Aorta (tissue), 5 donors: ENCODE data around the gene XPO5. TPM values are rescaled to one million over a fixed set of nuclear protein-coding genes. Genes with fewer than 3 reads are reported as not detected.

ENCODE experiments used
- ATAC-seq: fragments of 200-7000 bp; cut with Tn5 transposase; one replicate; pipeline ENCODE4 v1.9.1; 2022; ENCODE audit warnings: moderate library complexity; ENCODE audit not compliant: low FRiP score
- DNase-seq, 2 donors: peaks; one replicate each; pipeline ENCODE4 v3.0.0-alpha.2; 2020
- H3K27ac ChIP-seq, 2 donors: one replicate each; pipeline ENCODE4 v1.5.1; 2013; ENCODE audit warnings: low read length in 2 of 2, mild to moderate bottlenecking in 2 of 2, moderate library complexity in 2 of 2, control low read depth in 1 of 2, inconsistent platforms in 1 of 2, low read depth in 1 of 2
- H3K27me3 ChIP-seq, 2 donors: one replicate each; pipeline ENCODE4 v1.6.1; 2013; ENCODE audit warnings: control low read depth in 1 of 2, low read length in 1 of 2, mild to moderate bottlenecking in 1 of 2, moderate library complexity in 1 of 2; ENCODE audit not compliant: insufficient read depth in 2 of 2, control insufficient read depth in 1 of 2
- H3K36me3 ChIP-seq, 2 donors: one replicate each; pipeline ENCODE4 v1.6.1; 2013; ENCODE audit warnings: control low read depth in 1 of 2, low read length in 1 of 2, mild to moderate bottlenecking in 1 of 2; ENCODE audit not compliant: insufficient read depth in 2 of 2, control insufficient read depth in 1 of 2
- H3K4me1 ChIP-seq, 2 donors: one replicate each; pipeline ENCODE4 v1.6.1; 2013; ENCODE audit warnings: low read length in 2 of 2, control low read depth in 1 of 2, mild to moderate bottlenecking in 1 of 2, moderate library complexity in 1 of 2; ENCODE audit not compliant: insufficient read depth in 2 of 2, control insufficient read depth in 1 of 2
- H3K4me3 ChIP-seq, 2 donors: one replicate each; pipeline ENCODE4 v1.5.1; 2013; ENCODE audit warnings: low read length in 2 of 2, control low read depth in 1 of 2, mild to moderate bottlenecking in 1 of 2
- H3K9me3 ChIP-seq: one replicate; pipeline ENCODE4 v1.6.1; 2013; ENCODE audit warnings: mild to moderate bottlenecking, low read length; ENCODE audit not compliant: control insufficient read depth
- WGBS, 2 donors: extraction: QIAGEN DNeasy Blood & Tissue Kit; methylation state at CpG; one replicate each; pipeline ENCODE4 v1.1.7; 2013; 5-methylcytosine and 5-hydroxymethylcytosine counted together
- intact Hi-C, 2 donors: fragments of 100-400 bp; cut with DNase I; formaldehyde crosslinking; loops; one replicate each; pipeline versions ENCODE4 v1.14.2 to v1.15.0; 2022
- polyA plus RNA-seq, 2 donors: library from polyadenylated mRNA; stranded (reverse); fragments of 200-250 nt; gene quantifications; one replicate each; pipeline ENCODE4 v1.2.3, GENCODE V29; 2013
- total RNA-seq, 2 donors: library from RNA; stranded (reverse); fragmentation: NEBNext Ultra II Directional; extraction: Animal tissue kit (Norgen Biotek cat#: 25700); gene quantifications; one replicate each; pipeline ENCODE4 v1.2.1, GENCODE V29; 2021
- donor health status: healthy with polysubstance abuse.
- donor health status: Bipolar disorder and iron deficiency.
- donor health status: DM: no; HTN: no; CAD: no.
- donor health status: DM: no; HTN: no; CAD: no.
- donor health status: DM: yes; HTN: yes; CAD: no.

The XPO5 gene
- total and polyA plus RNA-seq, 4 donors: 2.6 to 30.6 (median 16.7) TPM

DNA sequence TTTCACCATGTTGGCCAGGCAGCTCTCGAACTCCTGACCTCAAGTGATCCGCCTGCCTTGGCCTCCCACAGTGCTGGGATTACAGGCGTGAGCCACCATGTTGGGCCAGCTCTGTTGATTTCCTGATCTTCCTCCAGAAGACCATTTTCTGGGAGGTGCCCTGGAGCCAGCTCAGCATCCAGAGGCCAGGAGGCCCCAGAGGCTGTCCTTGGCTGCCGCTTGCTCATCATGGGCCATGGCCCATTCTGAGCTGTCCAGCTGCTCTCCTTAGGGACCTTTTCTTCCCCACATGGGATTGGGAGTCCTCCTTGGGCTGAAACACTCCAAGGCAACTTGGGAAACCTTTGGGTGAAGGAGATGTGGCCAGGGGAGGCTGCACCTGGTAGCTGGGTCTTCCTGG lies 81.1 kb downstream of the XPO5 start:
- no peak overlapping the region for H3K4me3 ChIP-seq
- no peaks in the 10 kb centered on the region for H3K27me3 ChIP-seq
- no peak for ATAC-seq
- intact Hi-C loops: no loop called here
- no peak for DNase-seq
- no peaks in the 10 kb centered on the region for H3K9me3 ChIP-seq
- H3K4me1 ChIP-seq: no peaks in the 10 kb centered on the region
- no peak overlapping the region for H3K27ac ChIP-seq
- H3K36me3 ChIP-seq: no peaks in the 10 kb centered on the region
- WGBS, 2 donors: 98 to 100% methylated on average over 4 of the region's 4 CpGs

DNA sequence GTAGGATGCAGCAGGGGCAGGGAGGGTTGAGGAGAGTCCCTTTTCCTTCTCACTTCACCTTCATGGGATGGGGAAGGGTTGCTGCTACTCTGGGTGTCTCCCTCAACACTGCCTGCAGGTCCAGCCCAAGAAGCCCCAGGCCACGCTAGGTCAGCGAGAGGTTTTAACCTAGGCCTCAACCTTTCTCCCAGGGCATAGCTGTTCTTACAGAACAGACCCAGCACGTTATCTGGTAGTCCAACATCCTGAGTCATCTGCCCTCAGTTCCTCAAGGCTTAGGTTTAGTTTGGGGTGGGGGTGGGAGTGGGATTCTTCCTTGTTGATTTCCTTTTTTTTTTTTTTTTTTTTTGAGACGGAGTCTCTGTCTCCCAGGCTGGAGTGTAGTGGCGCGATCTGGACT lies 81.5 kb downstream of the XPO5 start:
- H3K4me1 ChIP-seq: no peaks in the 10 kb centered on the region
- intact Hi-C loops: no loop called here

DNA sequence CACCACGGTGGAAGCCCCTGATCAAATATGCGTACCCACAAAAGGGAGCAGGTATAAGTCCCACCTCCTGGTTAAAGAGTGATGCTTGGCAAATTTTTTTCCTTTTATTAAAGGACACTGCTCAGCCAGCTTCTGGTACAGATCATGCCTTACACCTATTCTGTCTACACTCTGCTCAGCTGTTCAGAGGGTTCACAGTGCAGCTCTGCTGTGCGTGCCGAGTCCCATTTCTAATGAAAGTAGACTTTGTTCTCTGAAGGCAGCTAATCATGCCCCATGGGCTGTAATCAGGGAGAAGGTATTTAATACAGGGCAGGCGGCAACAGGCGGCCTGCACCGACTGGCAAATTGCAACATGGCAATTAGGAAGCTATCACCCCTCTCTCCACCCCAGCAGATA lies 82.0 kb downstream of the XPO5 start:
- Histone ChIP-seq H3K27ac (no peak overlapping the region), H3K27me3 (no peaks in the 10 kb centered on the region), H3K4me3 (no peak overlapping the region), H3K36me3 (no peaks in the 10 kb centered on the region), H3K4me1 (no peaks in the 10 kb centered on the region), H3K9me3 (no peaks in the 10 kb centered on the region)
- DNase-seq (no peak), ATAC-seq (no peak)
- intact Hi-C loops: loop anchor here in 1 of 2 donors (2.0 kb wide), 1 partner anchor 15 kb away; no protein-coding TSS in a partner anchor
- 95% methylated on average over 7 of the region's 7 CpGs for WGBS, 2 donors

More for the DNA sequence above, 81.5 kb downstream of the XPO5 start:
- Histone ChIP-seq H3K27me3 (no peaks in the 10 kb centered on the region), H3K36me3 (no peaks in the 10 kb centered on the region), H3K9me3 (no peaks in the 10 kb centered on the region), H3K27ac (no peak overlapping the region), H3K4me3 (no peak overlapping the region)
- DNase-seq (no peak), ATAC-seq (no peak)
- 95 to 97% methylated on average over 5 to 6 of the region's 6 CpGs for WGBS, 2 donors

DNA sequence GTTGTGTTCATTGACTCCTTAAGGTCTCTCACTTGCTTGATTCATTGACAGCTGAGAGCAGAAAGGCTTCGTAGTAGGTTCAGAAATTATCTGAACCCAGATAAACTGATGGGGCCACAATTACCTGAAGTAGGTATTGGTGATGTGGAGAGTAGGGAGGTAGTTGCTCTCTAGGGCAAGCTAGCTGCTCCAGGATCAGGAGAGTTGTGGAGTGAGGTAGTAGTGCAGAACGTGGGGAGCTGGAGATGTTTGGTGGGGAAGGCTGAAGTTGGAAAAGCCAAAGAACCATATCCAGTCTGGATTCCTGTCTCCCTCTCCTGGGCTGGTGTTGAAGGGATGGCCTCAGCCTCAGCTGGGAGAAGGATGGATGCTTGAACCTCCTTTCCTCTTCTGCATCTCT lies 82.6 kb downstream of the XPO5 start:
- H3K9me3 ChIP-seq: no peaks in the 10 kb centered on the region
- H3K4me3 ChIP-seq: no peak overlapping the region
- ATAC-seq (no peak), DNase-seq (no peak)
- H3K4me1 ChIP-seq: no peaks in the 10 kb centered on the region
- no peaks in the 10 kb centered on the region for H3K27me3 ChIP-seq
- no peaks in the 10 kb centered on the region for H3K36me3 ChIP-seq
- WGBS, 2 donors: 82 to 87% methylated on average over 2 of the region's 2 CpGs
- no peak overlapping the region for H3K27ac ChIP-seq
- intact Hi-C loops: loop anchor here in 1 of 2 donors (2.0 kb wide), 1 partner anchor 14 kb away; no protein-coding TSS in a partner anchor

DNA sequence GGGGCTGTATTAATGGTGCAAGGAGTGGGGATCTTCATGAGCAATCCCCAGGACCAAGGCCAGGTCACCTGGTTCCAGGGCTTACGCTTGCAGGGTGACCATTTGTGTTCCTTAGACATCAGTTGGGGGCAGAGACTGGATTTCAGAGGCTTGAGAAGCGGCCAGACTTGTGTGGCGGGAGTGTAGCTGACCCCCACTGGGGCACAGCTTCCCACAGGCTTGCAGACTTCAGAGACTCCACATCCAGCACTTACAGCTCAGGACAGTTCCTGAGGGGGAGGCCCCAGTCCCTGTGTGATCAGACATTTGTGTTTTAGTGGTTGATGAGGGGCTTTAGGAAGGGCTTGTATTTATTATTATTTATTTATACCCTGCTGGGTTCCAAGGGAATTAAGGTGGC lies 83.2 kb downstream of the XPO5 start:
- intact Hi-C loops: loop anchor here in 1 of 2 donors (2.0 kb wide), 1 partner anchor 14 kb away; no protein-coding TSS in a partner anchor
- Histone ChIP-seq H3K4me1 (no peaks in the 10 kb centered on the region), H3K9me3 (no peaks in the 10 kb centered on the region), H3K27me3 (no peaks in the 10 kb centered on the region), H3K27ac (no peak overlapping the region), H3K4me3 (no peak overlapping the region), H3K36me3 (no peaks in the 10 kb centered on the region)
- DNase-seq (no peak), ATAC-seq (no peak)
- WGBS, 2 donors: 47 to 60% methylated on average over 3 of the region's 3 CpGs

DNA sequence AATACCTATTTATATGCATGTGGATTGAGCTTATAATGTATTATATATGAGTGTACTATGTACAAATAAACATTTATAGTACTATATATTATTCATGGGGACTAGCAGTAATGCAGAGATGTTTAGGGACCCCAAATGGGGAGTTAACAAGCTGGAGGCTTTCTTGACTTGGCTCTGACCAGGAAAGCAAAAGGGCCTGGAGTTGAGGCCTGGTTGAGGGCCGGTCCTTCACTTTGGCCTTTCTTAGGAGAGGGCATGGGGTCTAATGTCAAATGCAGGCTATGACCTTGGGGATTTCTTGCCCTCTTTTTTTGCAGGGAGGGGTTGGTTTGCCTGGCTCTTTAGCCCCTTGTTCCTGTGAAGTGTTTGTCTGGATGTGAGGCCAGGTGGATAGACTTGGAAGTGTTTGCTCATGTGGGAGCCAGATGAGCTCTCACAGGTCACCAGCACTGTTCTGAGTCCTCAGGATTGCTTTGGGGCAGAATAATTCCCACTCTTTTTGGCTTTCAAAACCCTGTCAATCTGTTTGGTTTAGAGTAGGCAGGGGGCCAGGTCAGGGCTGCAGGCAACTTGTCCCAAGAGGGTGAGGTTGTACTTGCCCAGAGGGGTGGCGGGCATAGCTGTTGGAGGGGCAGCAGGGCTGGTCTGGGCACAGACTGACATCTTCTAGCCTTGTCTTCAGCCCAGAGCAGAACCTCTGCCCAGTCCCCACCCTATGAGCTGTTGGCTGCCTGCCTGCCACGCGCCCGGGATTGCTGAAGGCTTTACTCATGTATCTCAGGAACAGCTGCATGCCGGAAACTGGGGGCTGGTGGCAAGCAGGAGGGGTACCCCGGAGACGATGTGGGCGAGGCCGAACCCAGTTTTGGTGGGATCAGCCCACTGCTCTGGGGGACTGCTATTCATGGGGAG lies 83.8 kb downstream of the XPO5 start:
- no peak overlapping the region for H3K4me3 ChIP-seq
- intact Hi-C loops: loop anchor here in 1 of 2 donors (2.0 kb wide), 1 partner anchor 13 kb away; no protein-coding TSS in a partner anchor
- 6 to 10% methylated on average over 10 of the region's 10 CpGs for WGBS, 2 donors
- H3K9me3 ChIP-seq: no peaks in the 10 kb centered on the region
- no peaks in the 10 kb centered on the region for H3K4me1 ChIP-seq
- ATAC-seq (no peak), DNase-seq (peak; percentile 86 to 94)
- H3K27ac ChIP-seq: no peak overlapping the region
- no peaks in the 10 kb centered on the region for H3K27me3 ChIP-seq
- no peaks in the 10 kb centered on the region for H3K36me3 ChIP-seq

DNA sequence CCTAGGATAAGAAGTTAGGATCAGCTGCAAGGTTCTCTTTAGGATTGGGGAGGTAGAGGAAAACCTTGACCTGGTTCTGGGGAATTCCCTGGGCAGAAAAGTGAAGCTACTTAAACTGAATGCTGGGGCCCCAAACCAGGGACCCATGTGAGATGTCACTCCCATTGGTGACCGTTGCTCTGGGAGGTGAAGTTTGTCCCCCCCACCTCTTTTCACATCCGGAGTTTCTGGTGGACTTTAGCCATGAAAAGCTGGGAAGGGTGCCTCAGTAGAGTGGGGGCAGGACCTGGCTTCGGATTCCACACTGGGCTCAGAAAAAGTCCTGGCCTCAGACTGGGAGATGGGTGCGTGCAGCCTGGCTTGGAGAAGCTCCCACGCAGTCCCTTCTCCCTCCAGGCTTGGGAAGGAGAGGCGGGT lies 85.3 kb downstream of the XPO5 start:
- no peak overlapping the region for H3K27ac ChIP-seq
- no peaks in the 10 kb centered on the region for H3K27me3 ChIP-seq
- 4 to 20% methylated on average over 6 of the region's 6 CpGs for WGBS, 2 donors
- H3K4me1 ChIP-seq: no peaks in the 10 kb centered on the region
- H3K36me3 ChIP-seq: peaks cover 0 to under 1% of the 10 kb centered on the region in 2 donors
- DNase-seq: no peak
- no peak overlapping the region for H3K4me3 ChIP-seq
- intact Hi-C loops: no loop called here
- ATAC-seq: no peak
- H3K9me3 ChIP-seq: no peaks in the 10 kb centered on the region

DNA sequence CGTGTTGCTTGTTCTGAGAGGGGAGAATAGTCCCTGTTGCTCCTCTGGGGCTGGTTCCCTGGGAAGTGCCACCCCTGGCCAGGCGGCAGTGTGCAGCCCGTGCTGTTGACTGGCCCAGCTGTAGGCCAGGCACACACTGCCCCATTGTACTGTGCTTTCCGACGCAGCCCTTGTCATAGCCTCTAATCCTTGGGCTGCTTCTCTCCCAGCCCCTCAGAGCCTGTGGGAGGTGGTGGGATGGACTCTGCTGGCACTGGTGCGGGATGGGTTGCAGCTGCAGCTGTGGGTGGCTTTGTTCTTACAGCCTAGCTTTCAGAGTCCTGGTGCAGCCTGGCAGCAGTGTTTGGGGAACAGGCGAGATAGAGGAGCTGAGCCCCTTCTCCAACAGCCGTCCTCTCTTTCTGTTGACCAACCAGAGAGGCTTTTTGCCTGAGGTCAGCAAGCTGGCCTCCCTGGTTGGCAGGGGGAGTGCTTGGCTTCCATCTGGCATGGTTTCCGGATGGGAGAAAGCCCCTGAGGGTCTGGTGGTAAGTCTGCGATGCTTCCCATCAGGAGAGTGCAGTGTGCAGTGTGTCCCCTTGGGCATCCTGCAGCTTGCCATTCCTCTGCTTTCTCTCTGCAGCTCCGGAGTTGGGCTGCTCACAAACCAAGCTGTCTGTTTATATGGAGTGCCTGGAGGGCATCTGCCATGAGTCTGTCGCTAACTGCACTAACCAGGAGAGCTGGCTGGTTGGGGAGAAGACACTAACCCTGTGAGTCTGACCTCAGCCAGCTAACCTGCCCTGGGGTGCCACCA lies 86.4 kb downstream of the XPO5 start:
- intact Hi-C loops: no loop called here
- no peak for ATAC-seq
- 87% methylated on average over 12 of the region's 12 CpGs for WGBS, 2 donors

More for the DNA sequence above, 86.4 kb downstream of the XPO5 start:
- DNase-seq: no peak
- no peaks in the 10 kb centered on the region for H3K4me1 ChIP-seq
- no peaks in the 10 kb centered on the region for H3K27me3 ChIP-seq
- no peak overlapping the region for H3K27ac ChIP-seq
- peaks cover 0 to 3% of the 10 kb centered on the region in 2 donors for H3K36me3 ChIP-seq
- no peaks in the 10 kb centered on the region for H3K9me3 ChIP-seq
- no peak overlapping the region for H3K4me3 ChIP-seq
